Fibroblast of the aortic adventitia (primary cell): ENCODE results near the gene AMMECR1. TPM values are rescaled to one million over a fixed set of nuclear protein-coding genes. Genes with fewer than 3 reads are reported as not detected.

ENCODE experiments used
- DNase-seq: peaks from one replicate; pipeline ENCODE4 v3.0.0-alpha.2; 2010; ENCODE audit warnings: low read depth
- H3K4me3 ChIP-seq: 2 replicates; pipeline ENCODE4 v1.5.1; 2011; ENCODE audit warnings: low read depth, mild to moderate bottlenecking, control low read depth, low read length, moderate library complexity
- total RNA-seq: library from RNA; depleted of rRNA; stranded (reverse); fragments of >200 nt; gene quantifications from 2 replicates; pipeline ENCODE4 v1.2.3, GENCODE V29; 2012; ENCODE audit warnings: low replicate concordance
- TF ChIP-seq, protein P1 (sequence below): IDR thresholded peaks from 2 replicates; pipeline ENCODE4 v1.5.1; 2011; ENCODE audit warnings: mild to moderate bottlenecking, low read length, control low read depth, inconsistent platforms; ENCODE audit not compliant: insufficient read depth

The AMMECR1 gene
- total RNA-seq, 1 donor = 24.8 TPM

DNA sequence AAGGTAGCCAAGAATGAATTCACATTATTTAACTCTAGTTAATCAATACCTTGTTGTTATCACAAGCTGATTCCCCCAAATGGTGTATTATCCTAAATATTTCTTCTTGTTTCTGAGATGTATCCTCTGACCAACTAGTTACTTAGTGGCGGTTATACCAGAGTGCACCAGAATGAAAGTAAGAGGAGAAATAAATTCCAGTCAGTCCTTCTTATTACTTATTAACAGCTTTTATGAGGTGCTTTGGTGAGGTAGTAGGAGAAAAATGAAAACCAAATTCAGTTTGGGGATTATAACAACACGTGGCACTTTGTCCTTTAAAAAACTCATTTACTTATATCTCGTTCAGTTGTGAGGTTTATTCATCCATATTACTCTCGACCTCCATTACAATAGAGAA is 101.9 kb downstream of the AMMECR1 start:
- TF ChIP-seq, protein P1, sequence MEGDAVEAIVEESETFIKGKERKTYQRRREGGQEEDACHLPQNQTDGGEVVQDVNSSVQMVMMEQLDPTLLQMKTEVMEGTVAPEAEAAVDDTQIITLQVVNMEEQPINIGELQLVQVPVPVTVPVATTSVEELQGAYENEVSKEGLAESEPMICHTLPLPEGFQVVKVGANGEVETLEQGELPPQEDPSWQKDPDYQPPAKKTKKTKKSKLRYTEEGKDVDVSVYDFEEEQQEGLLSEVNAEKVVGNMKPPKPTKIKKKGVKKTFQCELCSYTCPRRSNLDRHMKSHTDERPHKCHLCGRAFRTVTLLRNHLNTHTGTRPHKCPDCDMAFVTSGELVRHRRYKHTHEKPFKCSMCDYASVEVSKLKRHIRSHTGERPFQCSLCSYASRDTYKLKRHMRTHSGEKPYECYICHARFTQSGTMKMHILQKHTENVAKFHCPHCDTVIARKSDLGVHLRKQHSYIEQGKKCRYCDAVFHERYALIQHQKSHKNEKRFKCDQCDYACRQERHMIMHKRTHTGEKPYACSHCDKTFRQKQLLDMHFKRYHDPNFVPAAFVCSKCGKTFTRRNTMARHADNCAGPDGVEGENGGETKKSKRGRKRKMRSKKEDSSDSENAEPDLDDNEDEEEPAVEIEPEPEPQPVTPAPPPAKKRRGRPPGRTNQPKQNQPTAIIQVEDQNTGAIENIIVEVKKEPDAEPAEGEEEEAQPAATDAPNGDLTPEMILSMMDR = no peak
- no peak overlapping the region for H3K4me3 ChIP-seq

DNA sequence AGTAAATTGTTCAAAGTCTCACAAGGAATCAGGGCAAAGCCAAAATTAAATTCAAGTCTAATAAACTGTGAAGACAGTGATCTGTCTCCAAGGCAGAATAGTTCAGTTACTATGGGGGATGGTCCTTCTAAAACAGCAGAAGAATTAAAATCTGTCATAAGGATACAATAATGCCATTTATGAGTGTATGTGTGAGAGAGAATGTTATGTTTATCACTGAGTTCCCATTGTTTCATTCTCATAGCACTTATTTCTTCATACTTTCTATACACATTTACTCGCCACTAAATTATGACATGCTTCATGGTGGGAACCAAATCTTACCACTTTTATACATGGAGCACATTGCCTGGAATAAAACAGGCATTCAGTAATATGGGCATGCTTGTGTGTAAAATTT is 102.5 kb downstream of the AMMECR1 start:
- no peak overlapping the region for H3K4me3 ChIP-seq
- TF ChIP-seq, protein P1 = no peak
- DNase-seq = no peak

More for the DNA sequence above, 101.9 kb downstream of the AMMECR1 start:
- DNase-seq = no peak

DNA sequence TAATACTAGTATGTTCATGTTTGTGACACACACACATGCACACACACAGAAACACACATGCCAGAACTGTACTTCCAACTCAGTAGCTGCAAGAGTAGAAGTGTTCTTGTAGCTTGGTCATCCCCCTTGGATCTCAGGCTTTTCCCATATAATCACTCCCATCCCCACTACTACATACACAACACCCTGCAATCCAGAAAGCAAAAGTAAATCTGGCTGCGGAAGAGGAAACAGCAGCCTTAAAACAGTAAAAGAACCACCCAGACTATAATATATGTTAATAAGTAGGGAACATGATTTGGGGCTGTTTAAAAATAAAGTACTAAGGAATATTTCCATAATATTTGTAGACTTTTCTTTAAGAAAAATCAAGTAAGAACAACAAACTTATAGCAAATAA is 103.2 kb downstream of the AMMECR1 start:
- DNase-seq = no peak
- TF ChIP-seq, protein P1 = no peak
- H3K4me3 ChIP-seq = no peak overlapping the region

DNA sequence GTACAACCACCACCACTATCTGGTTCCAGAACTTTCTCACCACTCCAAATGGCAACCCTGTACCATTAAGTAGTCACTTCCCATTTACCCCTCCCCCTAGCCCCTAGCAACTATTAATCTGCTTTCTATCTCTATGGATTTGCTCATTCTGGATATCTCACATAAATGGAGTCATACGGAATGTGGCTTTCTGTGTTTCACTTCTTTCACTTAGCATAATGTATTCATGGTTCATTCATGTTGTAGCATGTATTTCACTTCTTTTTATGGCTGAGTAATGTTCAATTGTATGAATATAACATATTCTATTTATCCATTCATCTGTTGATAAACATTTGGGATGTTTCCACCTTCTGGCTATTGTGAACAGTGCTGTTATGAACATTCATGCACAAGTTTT is 104.7 kb downstream of the AMMECR1 start:
- no peak overlapping the region for H3K4me3 ChIP-seq
- TF ChIP-seq, protein P1 = no peak
- no peak for DNase-seq

DNA sequence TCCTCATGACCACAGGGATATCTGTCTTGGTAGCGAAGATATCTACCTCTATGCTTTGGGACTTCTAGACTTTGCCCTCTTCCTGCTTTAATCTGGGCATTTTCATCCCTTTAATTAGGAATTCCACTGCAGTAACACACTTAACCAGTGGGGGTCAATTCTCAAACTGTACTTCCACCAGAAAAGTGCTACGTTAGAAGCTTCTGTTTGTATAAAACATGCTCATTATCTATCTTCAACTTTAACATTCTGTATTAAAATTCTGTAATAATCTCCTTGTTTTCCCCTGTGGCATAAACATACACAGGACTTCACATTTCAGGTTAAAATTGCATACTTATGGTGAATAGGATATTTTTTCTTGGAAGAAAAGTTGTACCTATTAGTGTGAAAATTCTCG is 105.6 kb downstream of the AMMECR1 start:
- no peak overlapping the region for H3K4me3 ChIP-seq
- no peak for DNase-seq

DNA sequence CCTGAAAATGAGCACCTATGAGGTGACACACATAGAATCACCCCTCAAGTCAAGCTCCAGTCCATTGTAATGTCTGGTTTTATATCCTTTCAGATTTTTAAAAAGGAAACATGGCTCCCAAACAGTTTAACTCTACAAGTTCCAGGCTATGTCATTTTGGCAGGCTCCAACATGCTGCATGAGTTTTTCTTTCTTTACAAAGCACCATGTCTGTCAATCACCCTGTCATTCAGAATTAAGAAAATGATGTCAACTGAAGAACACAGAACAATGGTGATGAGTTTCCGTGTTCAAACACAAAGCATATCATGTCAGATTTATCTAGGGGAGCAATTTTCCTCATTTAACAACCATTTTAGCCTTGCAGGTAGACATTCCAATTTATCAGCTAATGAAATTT is 106.5 kb downstream of the AMMECR1 start:
- TF ChIP-seq, protein P1 = no peak
- no peak for DNase-seq
- no peak overlapping the region for H3K4me3 ChIP-seq

More for the DNA sequence above, 105.6 kb downstream of the AMMECR1 start:
- TF ChIP-seq, protein P1 = peak; percentile 31

DNA sequence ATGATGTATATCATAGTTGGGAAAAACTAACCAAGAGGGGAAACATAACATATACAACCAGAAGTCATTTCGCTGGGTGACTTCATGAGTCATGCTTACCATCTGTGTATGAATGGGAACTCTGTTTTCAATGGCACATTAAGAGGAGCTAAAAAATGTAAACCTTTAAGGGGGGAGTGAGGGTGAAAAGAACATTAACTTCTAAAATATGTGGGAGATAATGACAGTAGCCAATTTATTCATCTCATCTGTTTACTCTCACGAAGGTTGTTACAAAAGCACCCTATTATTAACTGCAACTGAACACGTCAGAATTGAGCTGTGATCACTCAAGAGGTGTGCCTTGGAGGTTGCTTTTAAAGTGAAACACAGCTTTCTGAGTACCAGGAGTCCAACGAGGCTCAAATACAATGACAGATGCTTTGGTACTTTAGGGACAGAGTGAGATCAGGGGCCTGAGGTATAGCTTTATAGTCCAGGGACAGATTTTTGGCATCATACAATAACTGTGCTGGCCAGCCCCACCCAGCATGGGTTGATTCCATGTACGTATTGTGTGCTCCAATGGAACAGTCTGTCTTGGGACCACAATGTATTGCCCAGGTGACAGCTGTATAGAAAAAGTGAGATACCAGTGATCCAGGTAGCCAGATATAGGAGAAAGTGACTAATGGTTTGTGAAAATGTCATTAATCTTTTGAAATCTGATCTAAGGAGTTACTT is 107.3 kb downstream of the AMMECR1 start:
- peak; percentile 71 for DNase-seq
- H3K4me3 ChIP-seq = no peak overlapping the region
- TF ChIP-seq, protein P1 = no peak
